Hematopoietic multipotent progenitor cell treated with erythropoietin and hydrocortisone succinate and interleukin-3 and kit ligand, for 8 days (in vitro differentiated cells): ENCODE data around the gene TNF.
A peak's percentile ranks its signal among the peaks of the same experiment; 100 is the strongest.

Source experiments
- DNase-seq: peaks from one replicate; pipeline ENCODE4 v3.0.0-alpha.2; 2015

Gene TNF

DNA sequence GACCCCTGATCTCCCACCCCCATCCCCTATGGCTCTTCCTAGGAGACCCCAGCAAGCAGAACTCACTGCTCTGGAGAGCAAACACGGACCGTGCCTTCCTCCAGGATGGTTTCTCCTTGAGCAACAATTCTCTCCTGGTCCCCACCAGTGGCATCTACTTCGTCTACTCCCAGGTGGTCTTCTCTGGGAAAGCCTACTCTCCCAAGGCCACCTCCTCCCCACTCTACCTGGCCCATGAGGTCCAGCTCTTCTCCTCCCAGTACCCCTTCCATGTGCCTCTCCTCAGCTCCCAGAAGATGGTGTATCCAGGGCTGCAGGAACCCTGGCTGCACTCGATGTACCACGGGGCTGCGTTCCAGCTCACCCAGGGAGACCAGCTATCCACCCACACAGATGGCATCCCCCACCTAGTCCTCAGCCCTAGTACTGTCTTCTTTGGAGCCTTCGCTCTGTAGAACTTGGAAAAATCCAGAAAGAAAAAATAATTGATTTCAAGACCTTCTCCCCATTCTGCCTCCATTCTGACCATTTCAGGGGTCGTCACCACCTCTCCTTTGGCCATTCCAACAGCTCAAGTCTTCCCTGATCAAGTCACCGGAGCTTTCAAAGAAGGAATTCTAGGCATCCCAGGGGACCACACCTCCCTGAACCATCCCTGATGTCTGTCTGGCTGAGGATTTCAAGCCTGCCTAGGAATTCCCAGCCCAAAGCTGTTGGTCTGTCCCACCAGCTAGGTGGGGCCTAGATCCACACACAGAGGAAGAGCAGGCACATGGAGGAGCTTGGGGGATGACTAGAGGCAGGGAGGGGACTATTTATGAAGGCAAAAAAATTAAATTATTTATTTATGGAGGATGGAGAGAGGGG is 1.9 kb upstream of the TNF start:
- no peak for DNase-seq

DNA sequence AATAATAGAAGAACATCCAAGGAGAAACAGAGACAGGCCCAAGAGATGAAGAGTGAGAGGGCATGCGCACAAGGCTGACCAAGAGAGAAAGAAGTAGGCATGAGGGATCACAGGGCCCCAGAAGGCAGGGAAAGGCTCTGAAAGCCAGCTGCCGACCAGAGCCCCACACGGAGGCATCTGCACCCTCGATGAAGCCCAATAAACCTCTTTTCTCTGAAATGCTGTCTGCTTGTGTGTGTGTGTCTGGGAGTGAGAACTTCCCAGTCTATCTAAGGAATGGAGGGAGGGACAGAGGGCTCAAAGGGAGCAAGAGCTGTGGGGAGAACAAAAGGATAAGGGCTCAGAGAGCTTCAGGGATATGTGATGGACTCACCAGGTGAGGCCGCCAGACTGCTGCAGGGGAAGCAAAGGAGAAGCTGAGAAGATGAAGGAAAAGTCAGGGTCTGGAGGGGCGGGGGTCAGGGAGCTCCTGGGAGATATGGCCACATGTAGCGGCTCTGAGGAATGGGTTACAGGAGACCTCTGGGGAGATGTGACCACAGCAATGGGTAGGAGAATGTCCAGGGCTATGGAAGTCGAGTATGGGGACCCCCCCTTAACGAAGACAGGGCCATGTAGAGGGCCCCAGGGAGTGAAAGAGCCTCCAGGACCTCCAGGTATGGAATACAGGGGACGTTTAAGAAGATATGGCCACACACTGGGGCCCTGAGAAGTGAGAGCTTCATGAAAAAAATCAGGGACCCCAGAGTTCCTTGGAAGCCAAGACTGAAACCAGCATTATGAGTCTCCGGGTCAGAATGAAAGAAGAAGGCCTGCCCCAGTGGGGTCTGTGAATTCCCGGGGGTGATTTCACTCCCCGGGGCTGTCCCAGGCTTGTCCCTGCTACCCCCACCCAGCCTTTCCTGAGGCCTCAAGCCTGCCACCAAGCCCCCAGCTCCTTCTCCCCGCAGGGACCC is 981 bp upstream of the TNF start:
- no peak for DNase-seq

DNA sequence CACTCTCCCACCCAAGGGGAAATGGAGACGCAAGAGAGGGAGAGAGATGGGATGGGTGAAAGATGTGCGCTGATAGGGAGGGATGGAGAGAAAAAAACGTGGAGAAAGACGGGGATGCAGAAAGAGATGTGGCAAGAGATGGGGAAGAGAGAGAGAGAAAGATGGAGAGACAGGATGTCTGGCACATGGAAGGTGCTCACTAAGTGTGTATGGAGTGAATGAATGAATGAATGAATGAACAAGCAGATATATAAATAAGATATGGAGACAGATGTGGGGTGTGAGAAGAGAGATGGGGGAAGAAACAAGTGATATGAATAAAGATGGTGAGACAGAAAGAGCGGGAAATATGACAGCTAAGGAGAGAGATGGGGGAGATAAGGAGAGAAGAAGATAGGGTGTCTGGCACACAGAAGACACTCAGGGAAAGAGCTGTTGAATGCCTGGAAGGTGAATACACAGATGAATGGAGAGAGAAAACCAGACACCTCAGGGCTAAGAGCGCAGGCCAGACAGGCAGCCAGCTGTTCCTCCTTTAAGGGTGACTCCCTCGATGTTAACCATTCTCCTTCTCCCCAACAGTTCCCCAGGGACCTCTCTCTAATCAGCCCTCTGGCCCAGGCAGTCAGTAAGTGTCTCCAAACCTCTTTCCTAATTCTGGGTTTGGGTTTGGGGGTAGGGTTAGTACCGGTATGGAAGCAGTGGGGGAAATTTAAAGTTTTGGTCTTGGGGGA is 754 bp downstream of the TNF start:
- DNase-seq: no peak

DNA sequence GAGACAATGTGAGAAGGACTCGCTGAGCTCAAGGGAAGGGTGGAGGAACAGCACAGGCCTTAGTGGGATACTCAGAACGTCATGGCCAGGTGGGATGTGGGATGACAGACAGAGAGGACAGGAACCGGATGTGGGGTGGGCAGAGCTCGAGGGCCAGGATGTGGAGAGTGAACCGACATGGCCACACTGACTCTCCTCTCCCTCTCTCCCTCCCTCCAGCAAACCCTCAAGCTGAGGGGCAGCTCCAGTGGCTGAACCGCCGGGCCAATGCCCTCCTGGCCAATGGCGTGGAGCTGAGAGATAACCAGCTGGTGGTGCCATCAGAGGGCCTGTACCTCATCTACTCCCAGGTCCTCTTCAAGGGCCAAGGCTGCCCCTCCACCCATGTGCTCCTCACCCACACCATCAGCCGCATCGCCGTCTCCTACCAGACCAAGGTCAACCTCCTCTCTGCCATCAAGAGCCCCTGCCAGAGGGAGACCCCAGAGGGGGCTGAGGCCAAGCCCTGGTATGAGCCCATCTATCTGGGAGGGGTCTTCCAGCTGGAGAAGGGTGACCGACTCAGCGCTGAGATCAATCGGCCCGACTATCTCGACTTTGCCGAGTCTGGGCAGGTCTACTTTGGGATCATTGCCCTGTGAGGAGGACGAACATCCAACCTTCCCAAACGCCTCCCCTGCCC is 1.7 kb downstream of the TNF start:
- DNase-seq: no peak

DNA sequence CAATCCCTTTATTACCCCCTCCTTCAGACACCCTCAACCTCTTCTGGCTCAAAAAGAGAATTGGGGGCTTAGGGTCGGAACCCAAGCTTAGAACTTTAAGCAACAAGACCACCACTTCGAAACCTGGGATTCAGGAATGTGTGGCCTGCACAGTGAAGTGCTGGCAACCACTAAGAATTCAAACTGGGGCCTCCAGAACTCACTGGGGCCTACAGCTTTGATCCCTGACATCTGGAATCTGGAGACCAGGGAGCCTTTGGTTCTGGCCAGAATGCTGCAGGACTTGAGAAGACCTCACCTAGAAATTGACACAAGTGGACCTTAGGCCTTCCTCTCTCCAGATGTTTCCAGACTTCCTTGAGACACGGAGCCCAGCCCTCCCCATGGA is 2.2 kb downstream of the TNF start:
- no peak for DNase-seq

DNA sequence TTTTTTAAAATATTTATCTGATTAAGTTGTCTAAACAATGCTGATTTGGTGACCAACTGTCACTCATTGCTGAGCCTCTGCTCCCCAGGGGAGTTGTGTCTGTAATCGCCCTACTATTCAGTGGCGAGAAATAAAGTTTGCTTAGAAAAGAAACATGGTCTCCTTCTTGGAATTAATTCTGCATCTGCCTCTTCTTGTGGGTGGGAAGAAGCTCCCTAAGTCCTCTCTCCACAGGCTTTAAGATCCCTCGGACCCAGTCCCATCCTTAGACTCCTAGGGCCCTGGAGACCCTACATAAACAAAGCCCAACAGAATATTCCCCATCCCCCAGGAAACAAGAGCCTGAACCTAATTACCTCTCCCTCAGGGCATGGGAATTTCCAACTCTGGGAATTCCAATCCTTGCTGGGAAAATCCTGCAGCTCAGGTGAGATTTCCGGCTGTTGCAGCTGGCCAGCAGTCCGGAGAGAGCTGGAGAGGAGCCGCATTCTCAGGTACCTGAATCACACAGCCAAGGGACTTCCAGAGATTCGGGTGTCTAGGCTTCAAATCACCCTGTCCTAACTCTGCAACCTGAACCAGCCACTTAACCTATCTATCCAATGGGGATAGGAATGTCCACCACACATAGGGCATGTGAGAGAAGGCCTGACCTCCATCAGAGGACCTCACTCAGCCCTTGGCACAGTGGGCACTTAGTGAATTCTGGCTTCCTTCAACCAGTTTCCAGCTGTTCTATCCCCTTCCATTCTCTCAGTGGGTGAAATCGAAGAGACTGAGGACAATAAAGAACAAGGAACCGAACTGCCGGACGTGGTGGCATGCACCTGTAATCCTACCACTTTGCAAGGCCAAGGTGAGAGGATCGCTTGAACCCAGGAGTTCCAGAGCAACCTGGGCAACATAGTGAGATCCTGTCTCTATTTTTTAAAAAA is 3.1 kb downstream of the TNF start:
- DNase-seq: no peak

DNA sequence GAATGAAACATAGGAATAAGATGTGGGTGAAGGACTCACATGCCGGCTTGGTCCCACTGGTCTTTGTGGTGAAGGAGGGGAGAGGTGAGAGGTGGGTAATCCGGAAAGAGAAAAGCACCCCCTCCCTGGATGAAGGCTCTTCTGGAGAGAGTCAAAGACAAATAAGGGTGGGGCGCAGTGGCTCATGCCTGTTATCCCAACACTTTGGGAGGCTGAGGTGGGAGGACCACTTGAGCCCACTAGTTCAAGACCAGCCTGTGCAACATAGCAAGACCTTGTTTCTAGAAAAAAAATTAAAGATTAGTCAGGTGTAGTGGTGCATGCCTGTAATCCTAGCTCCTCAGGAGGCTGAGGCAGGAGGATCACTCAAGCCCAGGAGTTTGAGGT is 3.7 kb downstream of the TNF start:
- DNase-seq: no peak

DNA sequence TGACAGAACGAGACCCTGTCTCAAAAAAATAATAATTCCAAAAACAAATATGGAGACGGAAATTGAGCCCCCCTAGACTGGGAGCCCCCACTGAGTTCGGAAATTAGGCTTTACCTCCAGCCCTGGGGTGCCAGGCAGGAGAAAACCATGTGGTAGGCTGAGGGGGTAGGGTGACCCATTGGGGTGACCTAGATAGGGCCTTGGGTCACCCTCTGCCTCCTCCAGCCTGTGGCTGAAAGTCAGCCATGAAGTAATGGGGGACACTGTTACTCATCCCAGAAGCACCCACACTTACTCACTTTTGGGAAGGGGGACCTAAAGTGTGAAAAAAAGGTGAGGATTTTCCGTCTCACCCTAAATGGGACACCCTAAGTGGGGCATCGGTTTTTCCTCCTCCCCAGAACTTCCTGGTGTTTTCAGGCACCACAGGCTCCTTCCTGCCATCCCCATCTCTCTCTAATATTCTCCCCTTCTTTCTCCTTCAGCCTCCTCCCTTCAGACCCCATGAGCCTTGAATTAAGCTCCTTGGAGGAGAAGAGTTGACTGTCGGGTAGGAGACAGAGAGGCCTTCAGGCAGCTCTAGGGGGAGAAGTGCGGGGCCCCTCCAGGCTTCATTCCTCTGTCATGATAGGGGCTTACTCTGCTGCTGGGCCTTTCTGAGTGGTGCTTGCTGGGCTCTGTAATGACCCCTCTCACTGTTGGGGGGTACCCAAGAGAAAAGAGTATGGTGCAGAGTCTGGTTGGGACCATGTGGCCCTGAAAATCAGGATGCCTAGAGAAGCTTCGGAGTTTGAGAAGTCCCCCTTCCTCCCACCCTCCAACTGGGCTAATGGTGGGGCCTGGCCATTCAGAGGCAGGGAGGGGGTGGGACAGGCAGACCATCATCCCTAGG is 4.4 kb downstream of the TNF start:
- no peak for DNase-seq

DNA sequence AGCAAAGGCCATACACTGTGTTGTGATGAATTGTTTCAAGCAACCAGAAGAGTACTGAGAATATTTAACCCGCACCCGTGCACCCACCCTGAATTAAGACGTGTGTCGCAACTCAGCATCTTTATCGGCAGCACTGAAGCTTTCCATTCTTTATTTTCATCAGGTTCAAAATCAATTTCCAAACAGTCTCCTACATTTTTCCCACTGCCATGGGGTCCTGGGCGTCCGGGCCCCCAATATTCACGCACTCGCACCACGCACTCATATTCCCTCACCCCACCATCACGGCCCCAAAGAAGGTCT is 5.0 kb downstream of the TNF start:
- DNase-seq: no peak

DNA sequence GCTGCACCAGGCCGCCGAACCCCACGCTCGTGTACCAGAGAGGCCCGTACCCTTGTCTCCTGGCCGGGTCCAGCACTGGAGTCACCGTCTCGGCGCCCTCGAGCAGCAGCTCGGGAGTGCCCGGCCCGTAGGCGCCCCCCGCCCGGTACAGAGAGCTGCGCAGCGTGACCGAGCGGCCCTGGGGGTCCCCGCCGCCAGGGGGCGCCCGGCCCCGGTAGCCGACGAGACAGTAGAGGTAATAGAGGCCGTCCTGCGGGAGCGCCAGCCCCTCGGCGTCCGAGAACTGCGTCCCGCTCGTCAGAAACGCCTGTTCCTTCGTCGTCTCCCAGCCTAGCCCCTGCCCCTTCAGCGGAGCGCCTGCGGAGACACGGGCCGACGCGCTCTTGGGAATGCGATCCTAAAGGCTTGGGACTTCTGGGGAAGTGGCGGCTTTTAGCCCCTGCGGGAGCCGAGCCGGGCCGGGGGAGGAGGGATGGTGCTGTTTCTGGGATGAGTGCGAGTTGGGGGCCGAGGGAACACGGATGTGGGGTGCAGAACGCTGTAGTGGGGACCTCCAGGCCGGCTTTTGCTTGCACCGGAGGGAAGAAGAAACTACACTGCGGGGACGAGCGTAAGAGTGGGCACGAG is 5.6 kb downstream of the TNF start:
- DNase-seq: peak; percentile 72

DNA sequence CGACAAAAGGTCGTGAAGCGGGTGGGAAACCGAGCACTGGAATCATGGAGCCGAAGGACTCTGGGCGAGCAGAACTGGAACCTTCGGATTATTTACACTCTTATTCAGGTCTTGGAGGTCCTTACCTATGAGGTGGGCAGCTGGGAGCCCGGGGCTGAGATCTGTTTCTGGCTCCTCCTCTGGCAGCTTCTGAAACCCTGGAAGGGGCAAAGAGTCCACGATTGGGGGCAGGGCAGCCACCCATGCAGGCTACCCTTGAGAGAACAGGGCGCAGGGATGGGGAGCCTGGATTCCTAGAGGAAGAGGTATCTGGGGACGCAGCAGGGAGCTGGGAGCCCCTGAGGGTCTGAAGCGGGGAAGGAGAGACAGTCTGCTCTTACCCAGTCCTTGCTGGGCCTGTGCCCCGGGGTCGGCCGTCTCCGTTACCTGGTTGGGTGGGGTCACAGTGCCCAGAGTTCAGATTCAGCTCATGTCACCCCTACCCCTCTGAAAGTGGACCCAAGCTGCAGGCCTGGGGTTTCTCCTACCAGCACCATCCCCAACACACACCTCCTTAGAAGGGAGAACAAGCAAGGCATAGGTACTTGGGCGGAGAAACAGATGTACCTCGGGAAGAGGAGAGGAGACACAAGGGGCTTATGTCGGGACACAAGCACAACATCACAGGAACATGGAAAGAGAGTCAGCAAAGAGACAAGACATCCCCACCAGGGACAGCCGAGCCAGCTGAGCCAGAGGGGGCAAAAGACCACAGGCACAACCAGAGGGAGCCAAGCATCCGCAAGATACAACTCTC is 6.3 kb downstream of the TNF start:
- DNase-seq: peak; percentile 14

DNA sequence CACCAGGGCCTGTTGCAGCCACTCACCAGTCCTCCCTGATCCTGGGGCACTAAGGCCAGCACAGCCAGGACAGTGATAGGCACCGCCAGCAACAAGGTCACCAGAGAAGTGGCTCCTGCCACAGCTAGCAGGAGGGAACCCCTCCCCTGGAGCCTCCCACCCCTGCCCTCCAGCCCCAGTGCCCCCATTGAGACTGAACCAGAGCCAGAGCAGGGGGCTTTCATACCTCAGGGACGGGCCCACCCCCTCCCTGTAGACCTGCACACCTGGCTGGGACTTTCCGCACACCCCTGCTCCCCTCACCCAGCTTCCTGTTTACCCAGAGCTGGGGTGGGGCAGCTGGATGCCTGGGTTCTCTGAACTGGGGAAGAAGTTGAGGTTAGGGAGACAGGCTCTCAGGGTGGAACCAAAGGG is 6.9 kb downstream of the TNF start, which contains the start of gene LTB:
TSS of gene LTB (minus strand) at position 195 of the 414 bp plus-strand sequence. CDS start at position 188, 7 bp downstream.
- DNase-seq: no peak

DNA sequence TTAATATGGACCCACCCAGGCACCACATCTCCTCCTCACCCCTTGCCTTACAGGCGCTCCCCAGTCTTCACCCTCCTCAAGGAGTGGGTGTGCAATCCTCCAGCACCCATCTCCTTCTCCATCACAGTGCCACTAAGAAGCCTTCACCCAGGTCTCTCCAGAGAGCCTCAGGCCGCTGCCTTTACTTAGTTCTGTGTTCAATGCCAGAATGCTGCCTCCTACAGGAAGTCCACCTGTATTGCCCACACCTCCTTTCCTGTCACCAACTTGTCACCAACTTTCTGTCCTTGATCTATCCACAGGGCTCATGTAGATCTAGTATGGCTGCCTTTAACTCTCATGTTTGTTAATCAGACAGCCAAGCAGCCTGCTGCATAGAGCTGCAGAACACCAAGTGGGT is 10.1 kb downstream of the TNF start:
- DNase-seq: peak; percentile 62

DNA sequence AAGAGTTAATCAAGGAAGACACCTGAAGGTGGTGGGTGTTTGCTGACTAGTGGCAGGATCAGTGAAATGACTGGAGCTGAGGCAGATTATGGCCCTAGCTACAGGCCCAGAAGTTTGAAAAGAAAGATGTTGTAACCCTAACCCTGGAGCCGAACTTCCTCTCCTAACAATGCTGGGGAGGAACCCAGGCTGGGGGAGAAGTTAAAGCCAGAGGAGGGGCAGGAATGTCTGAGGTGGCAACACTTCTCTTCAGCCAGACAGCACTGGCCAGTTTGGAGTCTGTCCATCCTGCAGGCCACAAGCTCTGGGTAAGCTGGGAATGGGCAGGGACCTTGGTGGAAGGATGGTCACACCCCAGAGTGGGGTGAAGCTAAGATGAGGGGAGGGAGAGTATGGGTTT is 10.6 kb downstream of the TNF start, which contains the start of gene LST1:
TSS of gene LST1 (plus strand) at position 270 of the 400 bp plus-strand sequence. CDS start 1,023 bp downstream, outside the sequence.
- no peak for DNase-seq

DNA sequence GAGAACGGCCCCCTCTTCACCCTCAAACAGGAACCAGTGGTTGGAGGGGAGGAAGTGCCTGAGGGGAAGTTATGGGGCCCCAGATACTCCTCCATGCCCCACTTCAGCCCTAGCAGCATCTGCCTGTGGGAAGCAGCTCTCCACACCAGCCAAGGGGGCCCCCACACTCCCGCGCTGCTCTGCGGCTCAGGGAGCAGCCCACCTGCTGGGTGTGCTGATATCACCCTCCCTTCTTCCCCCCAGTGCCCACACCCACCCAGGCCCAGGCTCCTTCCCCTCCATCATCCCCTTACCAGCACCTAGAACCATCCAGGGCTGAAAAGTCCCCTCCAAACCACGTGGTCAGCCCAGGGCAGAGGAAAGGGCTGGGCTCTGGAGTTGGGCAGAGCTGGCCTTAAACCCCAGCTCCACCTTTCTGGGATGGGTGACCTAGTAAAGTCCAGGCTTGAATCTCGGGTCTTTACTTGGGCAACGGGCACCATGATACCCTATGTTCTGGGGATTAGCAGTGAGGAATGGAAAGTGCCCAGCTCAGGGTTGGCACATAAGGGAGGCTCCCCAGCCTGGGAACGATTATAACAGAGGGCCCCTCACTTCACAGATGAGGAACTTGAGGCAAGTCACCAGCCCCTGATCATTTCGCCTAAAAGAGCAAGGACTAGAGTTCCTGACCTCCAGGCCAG is 11.4 kb downstream of the TNF start:
- peak; percentile 20 for DNase-seq

DNA sequence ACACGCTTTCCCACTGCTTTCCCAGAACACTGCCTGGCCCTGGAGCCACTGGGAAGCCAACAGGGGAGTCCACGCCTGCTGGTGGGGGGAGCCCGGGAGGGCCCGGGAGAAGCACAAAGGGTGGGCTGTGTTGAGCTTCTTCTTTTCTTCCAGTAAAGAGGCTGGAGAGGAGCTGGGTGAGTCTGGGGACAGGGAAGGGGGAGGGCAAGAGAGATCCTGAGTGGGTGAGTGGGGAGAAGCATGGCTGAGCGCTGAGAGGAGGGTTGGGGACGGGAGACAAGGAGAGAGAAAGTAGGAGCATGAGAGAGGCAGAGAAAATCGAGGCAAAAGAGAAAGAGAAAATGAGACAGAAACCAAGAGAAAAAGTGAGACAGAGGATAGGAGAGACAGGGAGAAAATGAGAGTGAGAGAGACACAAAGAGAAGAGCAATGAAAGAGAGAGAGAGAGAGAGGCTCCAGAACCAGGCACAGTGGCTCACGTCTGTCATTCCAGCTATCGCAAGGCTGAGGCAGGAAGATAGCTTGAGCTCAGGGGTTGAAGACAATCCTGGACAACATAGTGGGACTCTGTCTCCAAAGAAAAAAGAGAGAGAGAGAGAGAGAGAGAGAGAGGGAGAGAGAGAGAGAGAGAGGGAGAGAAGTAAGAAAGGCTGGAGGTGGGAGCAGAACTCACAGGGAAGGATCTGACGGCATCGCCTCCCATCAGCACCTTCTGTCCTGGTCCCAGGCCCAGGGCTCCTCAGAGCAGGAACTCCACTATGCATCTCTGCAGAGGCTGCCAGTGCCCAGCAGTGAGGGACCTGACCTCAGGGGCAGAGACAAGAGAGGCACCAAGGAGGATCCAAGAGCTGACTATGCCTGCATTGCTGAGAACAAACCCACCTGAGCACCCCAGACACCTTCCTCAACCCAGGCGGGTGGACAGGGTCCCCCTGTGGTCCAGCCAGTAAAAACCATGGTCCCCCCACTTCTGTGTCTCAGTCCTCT is 12.7 kb downstream of the TNF start:
- DNase-seq: no peak
